HepG2 (cell line): ENCODE data around the gene COX18. TPM values are rescaled to one million over a fixed set of nuclear protein-coding genes. Genes with fewer than 3 reads are reported as not detected.

Source experiments
- ATAC-seq: fragments of 200-7000 bp; cut with Tn5 transposase; 3 replicates; pipeline ENCODE4 v1.9.1; 2020; ENCODE audit warnings: mild to moderate bottlenecking, moderate library complexity
- BruUV-seq: library from RNA; stranded (reverse); fragments of 400-500 nt; replicated peaks from 2 replicates; lab custom pipeline; 2021; lab: Mats Ljungman, UMichigan
- CTCF ChIA-PET: fragments of 300-600 bp; formaldehyde crosslinking; extraction: SDS; loops from one replicate; lab custom pipeline; 2021; ENCODE audit warnings: low total read pairs, inconsistent platforms, low intra/inter-chr PET ratio; lab: Yijun Ruan, JAX
- POLR2A ChIA-PET: fragments of 350-600 bp; sonication (Branson Sonifier 250); formaldehyde crosslinking; loops from one replicate; lab custom pipeline; 2020; ENCODE audit warnings: antibody characterized with exemption, inconsistent platforms; lab: Yijun Ruan, JAX
- DNase-seq: peaks from one replicate; pipeline ENCODE4 v3.0.0-alpha.2; 2015; ENCODE audit warnings: low spot score
- FAIRE-seq: peaks from 3 replicates; lab custom pipeline; 2011; peaks lifted over from hg19 to GRCh38; lab: Jason Lieb, UNC
- H2AFZ ChIP-seq: one replicate; pipeline ENCODE4 v1.6.1; 2011; ENCODE audit warnings: low read length, inconsistent platforms
- H3K27ac ChIP-seq: fragments of 300-600 bp; 3 replicates; pipeline ENCODE4 v1.8.0; 2011; ENCODE audit warnings: mixed run types, mild to moderate bottlenecking, mixed read lengths, low read length, inconsistent platforms; ENCODE audit not compliant: insufficient read depth; ENCODE audit errors: extremely low read length
- H3K27me3 ChIP-seq, 2 experiments: fragments of 200-600 bp in 1 of 2; 2 replicates in 1 of 2; 3 replicates in 1 of 2; pipeline versions ENCODE4 v1.6.0 to v1.8.0; 2011; ENCODE audit warnings: low read length in 2 of 2, mild to moderate bottlenecking in 2 of 2, moderate library complexity in 2 of 2, inconsistent platforms in 1 of 2; ENCODE audit not compliant: insufficient read depth in 2 of 2, control insufficient read depth in 1 of 2
- H3K36me3 ChIP-seq, 2 experiments: fragments of 200-600 bp in 1 of 2; replicated peaks in 1 of 2; 2 replicates in 1 of 2; 3 replicates in 1 of 2; pipeline versions ENCODE4 v1.5.1 to v1.8.0; 2011; ENCODE audit warnings: low read length in 2 of 2, inconsistent platforms in 1 of 2; ENCODE audit not compliant: insufficient read depth in 2 of 2, control insufficient read depth in 1 of 2
- H3K4me1 ChIP-seq: 2 replicates; pipeline ENCODE4 v1.5.1; 2012; ENCODE audit warnings: low read length, inconsistent platforms; ENCODE audit not compliant: insufficient read depth
- H3K4me2 ChIP-seq: 2 replicates; pipeline ENCODE4 v1.6.0; 2011; ENCODE audit warnings: low read depth, low read length, inconsistent platforms
- H3K4me3 ChIP-seq, 3 experiments: fragments of 200-600 bp in 1 of 3; sonication (generic), shearing (Covaris generic) in 1 of 3; replicated peaks in 1 of 3; 2 replicates each; pipeline ENCODE4 v1.5.1; 2011 to 2016; ENCODE audit warnings: low read length in 3 of 3, inconsistent platforms in 2 of 3, low read depth in 2 of 3, mild to moderate bottlenecking in 2 of 3, control low read depth in 1 of 3, mixed read lengths in 1 of 3; ENCODE audit not compliant: insufficient read depth in 1 of 3
- H3K79me2 ChIP-seq: one replicate; pipeline ENCODE4 v1.6.1; 2011; ENCODE audit warnings: low read length, inconsistent platforms; ENCODE audit not compliant: insufficient read depth
- H3K9ac ChIP-seq: 2 replicates; pipeline ENCODE4 v1.6.0; 2011; ENCODE audit warnings: mild to moderate bottlenecking, low read depth, low read length, inconsistent platforms; ENCODE audit not compliant: insufficient read depth
- H3K9me3 ChIP-seq: 2 replicates; pipeline ENCODE4 v1.5.1; 2012; ENCODE audit warnings: mild to moderate bottlenecking, low read length
- H4K20me1 ChIP-seq: 2 replicates; pipeline ENCODE4 v1.6.0; 2011; ENCODE audit warnings: inconsistent platforms, mild to moderate bottlenecking, low read length, moderate library complexity; ENCODE audit not compliant: insufficient read depth
- ARHGAP35 ChIP-seq: sonication (generic); formaldehyde crosslinking; IDR thresholded peaks from 2 replicates; pipeline ENCODE4 v1.9.0; 2022; ENCODE audit warnings: mild to moderate bottlenecking, inconsistent platforms, moderate library complexity, missing genetic modification reagents, borderline replicate concordance
- ELF1 ChIP-seq: sonication (generic); formaldehyde crosslinking; IDR thresholded peaks from 2 replicates; pipeline ENCODE4 v1.4.0; 2020; ENCODE audit warnings: missing genetic modification reagents
- ELF3 ChIP-seq: IDR thresholded peaks from 2 replicates; pipeline ENCODE4 v1.6.1; 2016; ENCODE audit warnings: missing genetic modification reagents, missing compliant biosample characterization
- MZF1 ChIP-seq: sonication (generic); formaldehyde crosslinking; IDR thresholded peaks from 2 replicates; pipeline ENCODE4 v1.8.1; 2023; ENCODE audit warnings: mild to moderate bottlenecking, missing genetic modification reagents, borderline replicate concordance
- NFYC ChIP-seq: IDR thresholded peaks from 2 replicates; pipeline ENCODE4 v1.6.1; 2016; ENCODE audit warnings: missing genetic modification reagents, missing compliant biosample characterization
- NR2F2 ChIP-seq: IDR thresholded peaks from 2 replicates; pipeline ENCODE4 v1.6.1; 2012; ENCODE audit warnings: low read depth, inconsistent platforms, borderline replicate concordance
- PTBP1 ChIP-seq: fragments of 200-400 bp; formaldehyde crosslinking; IDR thresholded peaks from 2 replicates; pipeline ENCODE4 v1.6.1; 2018; ENCODE audit warnings: low read length, low read depth; ENCODE audit not compliant: poor library complexity, severe bottlenecking
- RBM39 ChIP-seq: fragments of 200-400 bp; formaldehyde crosslinking; IDR thresholded peaks from one replicate; pipeline ENCODE4 v1.6.1; 2018; ENCODE audit warnings: antibody characterized with exemption, mild to moderate bottlenecking, low read depth, low read length; ENCODE audit not compliant: poor library complexity, severe bottlenecking
- ZNF430 ChIP-seq: sonication (generic); formaldehyde crosslinking; IDR thresholded peaks from 2 replicates; pipeline ENCODE4 v1.9.0; 2021; ENCODE audit warnings: mild to moderate bottlenecking, missing genetic modification reagents
- ZNF713 ChIP-seq: sonication (generic); formaldehyde crosslinking; IDR thresholded peaks from 2 replicates; pipeline ENCODE4 v1.4.0; 2020; ENCODE audit warnings: mild to moderate bottlenecking, missing genetic modification reagents
- ZNF773 ChIP-seq: sonication (generic); formaldehyde crosslinking; IDR thresholded peaks from 2 replicates; pipeline ENCODE4 v1.4.0; 2020; ENCODE audit warnings: missing genetic modification reagents, borderline replicate concordance
- WGBS: methylation state at CpG from one replicate; pipeline ENCODE4 v1.1.6; 2017; ENCODE audit warnings: low lambda C conversion rate; 5-methylcytosine and 5-hydroxymethylcytosine counted together
- in situ Hi-C: cut with HindIII; loops from 2 replicates; pipeline ENCODE4 v1.10.0; 2017; ENCODE audit warnings: low pct_unique_long_range_greater_than_20kb; ENCODE audit not compliant: extremely low pct_ligation_motif_present
- intact Hi-C: fragments of 100-400 bp; cut with micrococcal nuclease; formaldehyde crosslinking; loops from one replicate; pipeline ENCODE4 v1.10.0; 2022; ENCODE audit not compliant: unreplicated experiment
- polyA plus RNA-seq, 8 experiments: library from polyadenylated mRNA; depleted of rRNA in 3 of 8; stranded (reverse) in 7 of 8; unstranded in 1 of 8; fragments of >200 nt; fragmentation: Illumina TruSeq in 4 of 8; extraction: Trizol in 4 of 8; gene quantifications; 2 replicates each; pipeline versions ENCODE4 v1.2.1 to v1.2.3, GENCODE V29; 2011 to 2016; ENCODE audit warnings: low read depth in 4 of 8, missing spikeins in 1 of 8, mixed read lengths in 1 of 8; ENCODE audit not compliant: insufficient read depth in 1 of 8
- total RNA-seq, 5 experiments: library from RNA; depleted of rRNA; stranded (reverse); fragments of >200 nt; fragmentation: Illumina TruSeq; extraction: Trizol; gene quantifications; 2 replicates each; pipeline ENCODE4 v1.2.3, GENCODE V29; 2016; ENCODE audit warnings: low read depth in 1 of 5
- TF ChIP-seq, protein P1 (sequence below): sonication (generic); formaldehyde crosslinking; conservative IDR thresholded peaks from 2 replicates; pipeline ENCODE4 v1.4.0; 2020; ENCODE audit warnings: missing genetic modification reagents
- TF ChIP-seq, protein P2 (sequence below): IDR thresholded peaks from 2 replicates; pipeline ENCODE4 v1.6.1; 2016
- TF ChIP-seq, protein P3 (sequence below): sonication (generic); formaldehyde crosslinking; IDR thresholded peaks from 2 replicates; pipeline ENCODE4 v1.9.0; 2021; ENCODE audit warnings: missing genetic modification reagents, mild to moderate bottlenecking, borderline replicate concordance
- TF ChIP-seq, protein P4 (sequence below): sonication (generic); formaldehyde crosslinking; IDR thresholded peaks from 2 replicates; pipeline ENCODE4; 2020; ENCODE audit warnings: missing genetic modification reagents, mild to moderate bottlenecking, borderline replicate concordance
- TF ChIP-seq, protein P5 (sequence below): sonication (generic); formaldehyde crosslinking; IDR thresholded peaks from 2 replicates; pipeline ENCODE4 v1.5.0; 2020; ENCODE audit warnings: missing genetic modification reagents

The COX18 gene
- total and polyA plus RNA-seq, 2 of the 13 experiments (the other 11 are each of a cell fraction or from before 2014, with no cell fraction given), result 8.7 to 21.3 TPM

DNA sequence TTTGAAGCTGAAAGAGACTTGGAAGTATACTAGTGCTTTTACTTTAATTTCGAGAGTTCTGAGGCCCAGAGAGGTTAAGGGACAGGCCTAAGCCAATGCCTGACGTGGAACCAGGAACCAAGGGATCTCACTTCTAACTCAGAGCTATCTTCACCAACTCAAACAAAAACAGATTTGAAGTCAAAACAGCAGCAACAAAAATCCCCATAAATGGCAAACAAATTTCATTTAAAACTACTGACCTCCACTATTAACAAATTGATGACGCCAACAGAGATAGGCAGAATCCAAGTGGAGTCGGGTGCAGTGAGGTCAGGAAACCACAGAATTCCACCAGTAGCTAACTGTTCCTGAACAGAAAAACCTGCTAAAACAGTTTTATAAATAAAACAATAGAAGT is 5.0 kb downstream of the COX18 start:
- ChIA-PET CTCF (no interaction called here), POLR2A (no interaction called here)
- ATAC-seq (no peak), FAIRE-seq (no peak), DNase-seq (no peak)
- no peak overlapping the region for H3K27ac ChIP-seq
- H3K27me3 ChIP-seq, result no peaks in the 10 kb centered on the region; a peak in 1 of 5 replicates
- in situ Hi-C loops (no loop called here), intact Hi-C loops (no loop called here)
- peaks cover 16% of the 10 kb centered on the region for H3K79me2 ChIP-seq
- no TSS peak for BruUV-seq
- no peak overlapping the region for H3K9ac ChIP-seq
- 96% methylated on average over 4 of the region's 4 CpGs for WGBS
- H3K36me3 ChIP-seq, result peaks cover 3 to 22% of the 10 kb centered on the region in 2 experiments; a peak in 4 of 5 replicates
- H3K4me1 ChIP-seq, result peaks cover 14% of the 10 kb centered on the region; the same call in 1 of the 2 replicates
- H3K9me3 ChIP-seq, result no peaks in the 10 kb centered on the region
- no peak overlapping the region for H2AFZ ChIP-seq
- no peaks in the 10 kb centered on the region for H4K20me1 ChIP-seq
- H3K4me2 ChIP-seq, result no peak overlapping the region
- H3K4me3 ChIP-seq, result no peak overlapping the region
- TF ChIP-seq ZNF430 (CRISPR knock-in tag), result no peak
- no peak for TF ChIP-seq NR2F2
- TF ChIP-seq, protein P1, sequence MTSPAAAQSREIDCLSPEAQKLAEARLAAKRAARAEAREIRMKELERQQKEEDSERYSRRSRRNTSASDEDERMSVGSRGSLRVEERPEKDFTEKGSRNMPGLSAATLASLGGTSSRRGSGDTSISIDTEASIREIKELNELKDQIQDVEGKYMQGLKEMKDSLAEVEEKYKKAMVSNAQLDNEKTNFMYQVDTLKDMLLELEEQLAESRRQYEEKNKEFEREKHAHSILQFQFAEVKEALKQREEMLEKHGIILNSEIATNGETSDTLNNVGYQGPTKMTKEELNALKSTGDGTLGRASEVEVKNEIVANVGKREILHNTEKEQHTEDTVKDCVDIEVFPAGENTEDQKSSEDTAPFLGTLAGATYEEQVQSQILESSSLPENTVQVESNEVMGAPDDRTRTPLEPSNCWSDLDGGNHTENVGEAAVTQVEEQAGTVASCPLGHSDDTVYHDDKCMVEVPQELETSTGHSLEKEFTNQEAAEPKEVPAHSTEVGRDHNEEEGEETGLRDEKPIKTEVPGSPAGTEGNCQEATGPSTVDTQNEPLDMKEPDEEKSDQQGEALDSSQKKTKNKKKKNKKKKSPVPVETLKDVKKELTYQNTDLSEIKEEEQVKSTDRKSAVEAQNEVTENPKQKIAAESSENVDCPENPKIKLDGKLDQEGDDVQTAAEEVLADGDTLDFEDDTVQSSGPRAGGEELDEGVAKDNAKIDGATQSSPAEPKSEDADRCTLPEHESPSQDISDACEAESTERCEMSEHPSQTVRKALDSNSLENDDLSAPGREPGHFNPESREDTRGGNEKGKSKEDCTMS (CRISPR knock-in tag), result no peak
- no peak for TF ChIP-seq ARHGAP35
- TF ChIP-seq RBM39, result no peak
- TF ChIP-seq, protein P2, sequence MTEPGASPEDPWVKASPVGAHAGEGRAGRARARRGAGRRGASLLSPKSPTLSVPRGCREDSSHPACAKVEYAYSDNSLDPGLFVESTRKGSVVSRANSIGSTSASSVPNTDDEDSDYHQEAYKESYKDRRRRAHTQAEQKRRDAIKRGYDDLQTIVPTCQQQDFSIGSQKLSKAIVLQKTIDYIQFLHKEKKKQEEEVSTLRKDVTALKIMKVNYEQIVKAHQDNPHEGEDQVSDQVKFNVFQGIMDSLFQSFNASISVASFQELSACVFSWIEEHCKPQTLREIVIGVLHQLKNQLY (CRISPR knock-in tag), result no peak
- no peak for TF ChIP-seq ELF1 (CRISPR knock-in tag)
- TF ChIP-seq ZNF773 (CRISPR knock-in tag), result no peak
- TF ChIP-seq, protein P3, sequence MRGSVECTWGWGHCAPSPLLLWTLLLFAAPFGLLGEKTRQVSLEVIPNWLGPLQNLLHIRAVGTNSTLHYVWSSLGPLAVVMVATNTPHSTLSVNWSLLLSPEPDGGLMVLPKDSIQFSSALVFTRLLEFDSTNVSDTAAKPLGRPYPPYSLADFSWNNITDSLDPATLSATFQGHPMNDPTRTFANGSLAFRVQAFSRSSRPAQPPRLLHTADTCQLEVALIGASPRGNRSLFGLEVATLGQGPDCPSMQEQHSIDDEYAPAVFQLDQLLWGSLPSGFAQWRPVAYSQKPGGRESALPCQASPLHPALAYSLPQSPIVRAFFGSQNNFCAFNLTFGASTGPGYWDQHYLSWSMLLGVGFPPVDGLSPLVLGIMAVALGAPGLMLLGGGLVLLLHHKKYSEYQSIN, result no peak
- TF ChIP-seq, protein P4, sequence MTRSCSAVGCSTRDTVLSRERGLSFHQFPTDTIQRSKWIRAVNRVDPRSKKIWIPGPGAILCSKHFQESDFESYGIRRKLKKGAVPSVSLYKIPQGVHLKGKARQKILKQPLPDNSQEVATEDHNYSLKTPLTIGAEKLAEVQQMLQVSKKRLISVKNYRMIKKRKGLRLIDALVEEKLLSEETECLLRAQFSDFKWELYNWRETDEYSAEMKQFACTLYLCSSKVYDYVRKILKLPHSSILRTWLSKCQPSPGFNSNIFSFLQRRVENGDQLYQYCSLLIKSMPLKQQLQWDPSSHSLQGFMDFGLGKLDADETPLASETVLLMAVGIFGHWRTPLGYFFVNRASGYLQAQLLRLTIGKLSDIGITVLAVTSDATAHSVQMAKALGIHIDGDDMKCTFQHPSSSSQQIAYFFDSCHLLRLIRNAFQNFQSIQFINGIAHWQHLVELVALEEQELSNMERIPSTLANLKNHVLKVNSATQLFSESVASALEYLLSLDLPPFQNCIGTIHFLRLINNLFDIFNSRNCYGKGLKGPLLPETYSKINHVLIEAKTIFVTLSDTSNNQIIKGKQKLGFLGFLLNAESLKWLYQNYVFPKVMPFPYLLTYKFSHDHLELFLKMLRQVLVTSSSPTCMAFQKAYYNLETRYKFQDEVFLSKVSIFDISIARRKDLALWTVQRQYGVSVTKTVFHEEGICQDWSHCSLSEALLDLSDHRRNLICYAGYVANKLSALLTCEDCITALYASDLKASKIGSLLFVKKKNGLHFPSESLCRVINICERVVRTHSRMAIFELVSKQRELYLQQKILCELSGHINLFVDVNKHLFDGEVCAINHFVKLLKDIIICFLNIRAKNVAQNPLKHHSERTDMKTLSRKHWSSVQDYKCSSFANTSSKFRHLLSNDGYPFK, result no peak
- TF ChIP-seq ZNF713 (CRISPR knock-in tag), result no peak
- TF ChIP-seq, protein P5, sequence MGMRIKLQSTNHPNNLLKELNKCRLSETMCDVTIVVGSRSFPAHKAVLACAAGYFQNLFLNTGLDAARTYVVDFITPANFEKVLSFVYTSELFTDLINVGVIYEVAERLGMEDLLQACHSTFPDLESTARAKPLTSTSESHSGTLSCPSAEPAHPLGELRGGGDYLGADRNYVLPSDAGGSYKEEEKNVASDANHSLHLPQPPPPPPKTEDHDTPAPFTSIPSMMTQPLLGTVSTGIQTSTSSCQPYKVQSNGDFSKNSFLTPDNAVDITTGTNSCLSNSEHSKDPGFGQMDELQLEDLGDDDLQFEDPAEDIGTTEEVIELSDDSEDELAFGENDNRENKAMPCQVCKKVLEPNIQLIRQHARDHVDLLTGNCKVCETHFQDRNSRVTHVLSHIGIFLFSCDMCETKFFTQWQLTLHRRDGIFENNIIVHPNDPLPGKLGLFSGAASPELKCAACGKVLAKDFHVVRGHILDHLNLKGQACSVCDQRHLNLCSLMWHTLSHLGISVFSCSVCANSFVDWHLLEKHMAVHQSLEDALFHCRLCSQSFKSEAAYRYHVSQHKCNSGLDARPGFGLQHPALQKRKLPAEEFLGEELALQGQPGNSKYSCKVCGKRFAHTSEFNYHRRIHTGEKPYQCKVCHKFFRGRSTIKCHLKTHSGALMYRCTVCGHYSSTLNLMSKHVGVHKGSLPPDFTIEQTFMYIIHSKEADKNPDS (CRISPR knock-in tag), result no peak
- TF ChIP-seq ELF3, result no peak
- no peak for TF ChIP-seq NFYC
- TF ChIP-seq PTBP1, result no peak
- no peak for TF ChIP-seq MZF1 (CRISPR knock-in tag)
